A673 (cell line): ENCODE results near the gene YPEL2.

Source experiments
- EZH2 ChIP-seq: fragments of 200-600 bp; sonication (generic); IDR thresholded peaks from 2 replicates; pipeline ENCODE4 v1.6.1; 2017; ENCODE audit warnings: borderline replicate concordance, low read depth, mild to moderate bottlenecking, mixed read lengths, antibody characterized with exemption, low read length; ENCODE audit not compliant: poor library complexity, severe bottlenecking
- TF ChIP-seq, protein P1 (sequence below): fragments of 300-800, 200-600 bp; sonication (generic); conservative IDR thresholded peaks from 2 replicates; pipeline ENCODE4 v1.5.1; 2017; ENCODE audit warnings: low read depth, mild to moderate bottlenecking, antibody characterized with exemption, low read length, moderate library complexity, mixed read lengths

- TF ChIP-seq, protein P1, sequence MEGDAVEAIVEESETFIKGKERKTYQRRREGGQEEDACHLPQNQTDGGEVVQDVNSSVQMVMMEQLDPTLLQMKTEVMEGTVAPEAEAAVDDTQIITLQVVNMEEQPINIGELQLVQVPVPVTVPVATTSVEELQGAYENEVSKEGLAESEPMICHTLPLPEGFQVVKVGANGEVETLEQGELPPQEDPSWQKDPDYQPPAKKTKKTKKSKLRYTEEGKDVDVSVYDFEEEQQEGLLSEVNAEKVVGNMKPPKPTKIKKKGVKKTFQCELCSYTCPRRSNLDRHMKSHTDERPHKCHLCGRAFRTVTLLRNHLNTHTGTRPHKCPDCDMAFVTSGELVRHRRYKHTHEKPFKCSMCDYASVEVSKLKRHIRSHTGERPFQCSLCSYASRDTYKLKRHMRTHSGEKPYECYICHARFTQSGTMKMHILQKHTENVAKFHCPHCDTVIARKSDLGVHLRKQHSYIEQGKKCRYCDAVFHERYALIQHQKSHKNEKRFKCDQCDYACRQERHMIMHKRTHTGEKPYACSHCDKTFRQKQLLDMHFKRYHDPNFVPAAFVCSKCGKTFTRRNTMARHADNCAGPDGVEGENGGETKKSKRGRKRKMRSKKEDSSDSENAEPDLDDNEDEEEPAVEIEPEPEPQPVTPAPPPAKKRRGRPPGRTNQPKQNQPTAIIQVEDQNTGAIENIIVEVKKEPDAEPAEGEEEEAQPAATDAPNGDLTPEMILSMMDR, result no peak
- no peak for TF ChIP-seq EZH2
Observed at GRCh38 chr17:59437791-59438281, 106.4 kb downstream of the YPEL2 start.
